Stimulated activated CD4-positive, alpha-beta T cell treated with anti-CD3 and anti-CD28 coated beads, Interleukin-15, amount 100 ng/mL, for 48 hours (primary cell): ENCODE results near the gene CXCR5.

Source experiments
- DNase-seq, 2 donors: peaks; one replicate each; pipeline ENCODE4 v3.0.0-alpha.2; 2020; ENCODE audit warnings: low read depth in 2 of 2

Gene CXCR5

GRCh38 chr11:118898400-118899295 lies 15.0 kb downstream of the CXCR5 start:
- no peak for DNase-seq

- no peak for DNase-seq
These were observed 15.6 kb downstream of the CXCR5 start for GRCh38 chr11:118899296-118899688.

GRCh38 chr11:118899706-118900360 lies 16.1 kb downstream of the CXCR5 start:
- DNase-seq: no peak

GRCh38 chr11:118900535-118901384 lies 17.1 kb downstream of the CXCR5 start:
- no peak for DNase-seq

DNA sequence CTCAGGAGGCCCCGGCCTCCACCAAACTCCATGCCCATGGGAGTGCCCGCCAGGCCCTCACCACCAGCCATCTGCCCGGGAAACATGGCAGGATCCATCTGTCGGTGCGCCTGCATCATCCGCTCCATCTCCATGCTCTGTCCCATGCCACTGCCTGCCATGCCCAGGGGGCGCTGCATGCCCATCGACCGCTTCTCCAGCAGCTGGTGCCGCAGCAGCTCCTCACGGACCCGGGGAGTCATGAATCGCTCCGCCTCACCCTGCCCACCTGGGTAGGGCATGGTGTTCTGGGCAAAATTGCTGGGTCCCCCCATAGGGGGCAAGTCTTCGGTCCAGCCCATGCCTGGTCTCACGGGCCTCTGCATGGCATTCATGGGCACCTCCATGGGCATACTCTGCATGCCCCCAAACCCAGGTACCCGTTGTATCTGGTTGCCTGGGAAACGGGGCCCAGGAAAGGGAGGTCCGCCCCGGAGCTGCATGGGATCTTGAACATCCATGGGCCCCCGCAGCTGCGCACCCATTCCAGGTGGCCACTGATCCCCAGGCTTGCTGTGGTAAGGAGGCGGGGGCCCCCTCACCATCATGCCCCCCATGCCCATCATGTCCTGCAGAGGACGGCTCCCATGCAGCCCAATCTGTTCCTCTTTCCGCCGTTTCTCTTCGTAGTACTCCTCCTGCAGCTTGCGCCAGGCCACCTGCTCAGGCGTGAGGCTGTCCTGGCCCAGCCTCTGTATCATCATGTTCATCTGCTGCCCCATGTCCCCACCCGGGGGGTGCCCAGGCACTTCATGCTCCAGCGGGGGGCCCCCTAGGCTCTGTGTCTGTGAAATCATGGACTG lies 18.0 kb downstream of the CXCR5 start:
- DNase-seq: no peak

DNA sequence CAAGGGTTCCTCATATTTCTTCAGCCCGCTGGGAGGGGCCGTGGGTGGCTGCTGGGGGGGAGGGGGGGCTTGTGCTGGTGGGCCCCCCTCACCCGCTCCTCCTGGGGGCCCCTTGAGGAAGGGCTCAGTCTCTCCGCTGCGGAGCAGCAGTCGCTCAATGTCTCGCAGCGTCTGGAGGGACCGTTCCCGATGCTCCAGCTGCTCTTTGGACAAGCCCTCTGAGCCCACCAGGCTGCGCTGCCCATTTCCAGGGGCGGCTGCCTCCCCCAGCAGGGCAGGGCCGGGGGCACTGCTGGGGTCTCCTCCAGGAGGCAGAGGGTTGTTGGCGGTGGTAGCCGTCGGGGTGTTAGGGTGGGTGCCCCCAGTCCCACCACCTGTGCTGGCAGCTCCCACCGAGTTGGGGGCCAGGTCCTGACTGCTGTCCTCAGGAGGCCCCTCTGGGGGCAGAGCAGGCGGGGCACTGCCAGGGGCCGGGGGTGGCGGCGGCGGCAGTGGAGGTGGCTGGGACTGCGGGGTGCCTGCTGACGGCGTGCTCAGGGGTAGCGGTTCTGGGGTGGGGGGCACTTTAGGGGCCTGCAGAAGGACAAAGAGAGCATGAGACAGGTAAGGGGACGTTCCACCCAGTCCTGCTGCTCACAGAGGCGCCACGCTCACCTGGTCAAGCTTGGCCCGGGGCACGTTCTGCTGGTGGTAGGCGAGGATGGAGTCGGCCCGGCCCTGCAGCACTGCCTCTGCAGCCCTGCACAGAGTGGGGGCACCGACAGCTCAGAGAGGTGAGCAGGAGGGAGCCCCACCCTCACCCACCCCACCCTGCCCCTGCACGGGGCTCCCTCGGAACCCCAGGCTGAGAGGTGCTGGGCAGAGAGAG lies 18.9 kb downstream of the CXCR5 start:
- DNase-seq: no peak

- DNase-seq: no peak
These were observed 19.7 kb downstream of the CXCR5 start for GRCh38 chr11:118903204-118904015.

- DNase-seq: peak; percentile 79 to 84
These were observed 23.7 kb downstream of the CXCR5 start for GRCh38 chr11:118907051-118908042.

- no peak for DNase-seq
These were observed 24.6 kb downstream of the CXCR5 start for GRCh38 chr11:118908264-118908663.

DNA sequence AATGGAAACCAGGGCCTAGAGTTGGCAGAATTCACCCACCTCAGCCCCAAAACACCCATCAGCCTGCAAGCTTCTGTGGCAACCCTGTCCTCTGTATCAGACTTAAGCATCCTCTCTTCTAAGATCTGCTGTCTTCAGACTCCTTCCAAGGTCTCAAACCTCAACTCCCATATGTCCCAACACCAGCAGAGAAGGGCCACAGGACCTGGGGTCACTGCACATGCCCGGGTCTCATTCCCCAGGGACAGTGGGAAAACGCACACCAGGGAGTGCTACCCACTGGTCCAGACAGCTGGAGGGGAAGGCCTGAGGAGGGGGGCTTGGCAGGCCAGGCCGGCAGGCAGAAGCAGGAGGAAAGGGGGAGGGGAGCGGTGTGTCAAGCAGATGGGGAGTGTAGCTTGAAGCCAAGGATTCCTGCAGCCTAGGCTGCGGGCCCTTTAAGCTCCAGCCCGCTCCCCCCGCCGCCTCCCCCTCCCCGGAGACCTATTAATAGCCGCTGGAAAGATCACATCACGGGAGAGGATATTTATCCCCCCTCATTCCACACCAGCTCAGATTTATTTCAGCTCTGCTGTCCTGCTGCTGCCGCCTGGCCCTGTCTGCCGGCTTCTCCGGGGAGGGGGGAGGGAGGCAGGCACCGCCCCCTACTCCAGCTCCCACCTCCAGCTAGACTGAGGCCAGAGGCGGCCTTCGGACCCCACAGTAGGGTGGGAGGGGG lies 25.4 kb downstream of the CXCR5 start:
- no peak for DNase-seq

GRCh38 chr11:118909619-118910308 lies 26.1 kb downstream of the CXCR5 start:
- DNase-seq: no peak

GRCh38 chr11:118910309-118911112 lies 26.8 kb downstream of the CXCR5 start:
- DNase-seq: no peak

- no peak for DNase-seq
These were observed 27.6 kb downstream of the CXCR5 start for GRCh38 chr11:118911113-118911879.

- peak; percentile 68 to 78 for DNase-seq
These were observed 28.4 kb downstream of the CXCR5 start for GRCh38 chr11:118911880-118912741.
